Ramos (cell line): ENCODE results near the gene NPIPB4.
"Not testable (repeated sequence)": the region's sequence is repeated elsewhere in the genome, so short reads cannot be mapped to it uniquely, and the experiment has no call there.

ENCODE experiments used
- in situ Hi-C: fragments of 300-500 bp; cut with MboI; formaldehyde crosslinking; loops from one replicate; pipeline ENCODE4 v1.14.3; 2022; ENCODE audit warnings: low sequenced_read_pairs; ENCODE audit not compliant: unreplicated experiment

The NPIPB4 gene

GRCh38 chr16:21790506-21790905 is 67.0 kb downstream of the NPIPB4 start:
- in situ Hi-C loops, result not testable (repeated sequence)
